GM23248 (cell line): ENCODE data around the gene CD22. TPM values are rescaled to one million over a fixed set of nuclear protein-coding genes. Genes with fewer than 3 reads are reported as not detected.
A peak's percentile ranks its signal among the peaks of the same experiment; 100 is the strongest.

Experiments
- DNase-seq: peaks from one replicate; pipeline ENCODE4 v3.0.0-alpha.2; 2015
- H2AFZ ChIP-seq: fragments of 200-600 bp; sonication (generic); 2 replicates; pipeline ENCODE4 v1.6.1; 2016; ENCODE audit warnings: antibody characterized with exemption
- H3F3A ChIP-seq: fragments of 200-600 bp; sonication (generic); 2 replicates; pipeline ENCODE4 v1.6.1; 2016; ENCODE audit warnings: mild to moderate bottlenecking, antibody characterized with exemption, mixed run types; ENCODE audit not compliant: insufficient read depth
- H3K27ac ChIP-seq: fragments of 200-600 bp; sonication (generic); 2 replicates; pipeline ENCODE4 v1.5.1; 2016; ENCODE audit warnings: mild to moderate bottlenecking
- H3K27me3 ChIP-seq: fragments of 200-600 bp; sonication (generic); replicated peaks from 2 replicates; pipeline ENCODE4 v1.6.1; 2016; ENCODE audit warnings: mild to moderate bottlenecking; ENCODE audit not compliant: insufficient read depth
- H3K36me3 ChIP-seq: fragments of 200-600 bp; sonication (generic); 2 replicates; pipeline ENCODE4 v1.6.1; 2016; ENCODE audit warnings: low read depth, mild to moderate bottlenecking
- H3K4me1 ChIP-seq: fragments of 200-600 bp; sonication (generic); 2 replicates; pipeline ENCODE4 v1.6.1; 2016; ENCODE audit warnings: mild to moderate bottlenecking; ENCODE audit not compliant: insufficient read depth
- H3K4me2 ChIP-seq: fragments of 200-600 bp; sonication (generic); one replicate; pipeline ENCODE4 v1.6.1; 2016; ENCODE audit warnings: mild to moderate bottlenecking; ENCODE audit not compliant: unreplicated experiment
- H3K4me3 ChIP-seq: fragments of 200-600 bp; sonication (generic); 2 replicates; pipeline ENCODE4 v1.5.1; 2016; ENCODE audit warnings: mild to moderate bottlenecking
- H3K79me2 ChIP-seq: fragments of 200-600 bp; sonication (generic); 2 replicates; pipeline ENCODE4 v1.6.1; 2016; ENCODE audit warnings: mild to moderate bottlenecking; ENCODE audit not compliant: insufficient read depth
- H3K9ac ChIP-seq: fragments of 200-600 bp; sonication (generic); 2 replicates; pipeline ENCODE4 v1.6.1; 2016; ENCODE audit warnings: mild to moderate bottlenecking
- H3K9me2 ChIP-seq: fragments of 200-600 bp; sonication (generic); 2 replicates; pipeline ENCODE4 v1.6.1; 2016; ENCODE audit warnings: mixed run types, mild to moderate bottlenecking, moderate library complexity; ENCODE audit not compliant: insufficient read depth
- H3K9me3 ChIP-seq: fragments of 200-600 bp; sonication (generic); one replicate; pipeline ENCODE4 v1.6.1; 2017; ENCODE audit warnings: low read depth
- H4K20me1 ChIP-seq: fragments of 200-600 bp; sonication (generic); 2 replicates; pipeline ENCODE4 v1.6.0; 2016; ENCODE audit not compliant: insufficient read depth
- EZH2 ChIP-seq: fragments of 200-600 bp; sonication (generic); IDR thresholded peaks from 2 replicates; pipeline ENCODE4 v1.6.1; 2018; ENCODE audit warnings: antibody characterized with exemption, mild to moderate bottlenecking; ENCODE audit not compliant: insufficient read depth, poor library complexity, severe bottlenecking
- EZH2phosphoT487 ChIP-seq: fragments of 200-600 bp; sonication (generic); IDR thresholded peaks from 2 replicates; pipeline ENCODE4 v1.6.1; 2018; ENCODE audit warnings: antibody characterized with exemption, moderate library complexity, mild to moderate bottlenecking, low read depth; ENCODE audit not compliant: insufficient read depth
- WGBS, 2 experiments: methylation state at CpG; one replicate each; pipeline ENCODE4 v1.1.6; 2015 to 2017; ENCODE audit warnings: low lambda C conversion rate in 2 of 2, low coverage in 1 of 2; ENCODE audit errors: missing lambda C conversion rate in 2 of 2; 5-methylcytosine and 5-hydroxymethylcytosine counted together
- in situ Hi-C: fragments of 300-500 bp; cut with MboI; formaldehyde crosslinking; loops from 2 replicates; pipeline ENCODE4 v1.15.0; 2020
- microRNA-seq: library from miRNA; unstranded; fragments of <30 nt; microRNA quantifications from one replicate; pipeline ENCODE4, GENCODE V29; 2016; ENCODE audit warnings: borderline number of aligned reads
- polyA plus RNA-seq: library from polyadenylated mRNA; unstranded; fragments of >200 nt; fragmentation: Nextera tagmentation; extraction: Ambion mirVana; gene quantifications from 2 replicates; pipeline ENCODE4 v1.2.1, GENCODE V29; 2016
- total RNA-seq: library from RNA; depleted of rRNA; stranded (reverse); fragments of >200 nt; shearing (Covaris generic); gene quantifications from 2 replicates; pipeline ENCODE4 v1.2.3, GENCODE V29; 2014; rRNA removed

Gene CD22
- total and polyA plus RNA-seq, 2 experiments from 2014 or later, result 0.28 TPM; not detected in 1

DNA sequence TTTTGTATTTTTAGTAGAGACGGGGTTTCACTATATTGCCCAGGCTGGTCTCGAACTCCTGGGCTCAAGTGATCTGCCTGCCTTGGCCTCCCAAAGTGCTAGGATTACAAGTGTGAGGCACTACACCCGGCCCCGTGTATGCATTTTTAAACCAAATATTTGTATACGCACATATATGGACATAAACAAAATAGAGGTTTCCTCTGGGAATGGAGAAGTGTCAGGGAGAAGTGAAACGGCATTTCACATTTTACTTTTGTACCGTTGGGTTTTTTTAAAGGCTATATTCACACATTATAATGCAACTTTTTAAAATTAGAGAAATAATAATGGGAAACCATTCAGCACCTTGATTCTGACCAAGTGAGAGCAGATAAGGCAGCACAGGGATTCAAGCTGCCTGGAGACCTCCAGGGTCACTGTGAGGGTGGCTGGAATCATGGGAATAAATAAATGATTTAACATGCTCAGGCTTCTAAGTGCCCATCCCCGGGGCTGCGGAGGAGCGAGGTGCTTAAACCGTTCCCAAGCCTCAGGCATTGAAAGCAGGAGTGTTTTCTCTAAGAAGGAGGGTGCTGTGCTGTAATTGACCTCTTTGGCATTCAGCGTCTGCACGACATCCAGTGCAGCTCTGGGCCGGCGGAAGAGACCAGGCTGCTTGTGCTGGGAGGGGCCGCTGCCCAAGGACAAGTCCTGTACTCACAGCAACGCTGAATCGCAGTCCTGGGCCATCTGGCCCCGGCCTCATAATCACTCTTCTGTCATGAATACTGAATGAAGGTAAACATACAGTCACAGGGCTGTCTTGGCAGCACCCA lies 66.6 kb downstream of the CD22 start:
- Histone ChIP-seq H3K4me2 (no peak overlapping the region), H3K9ac (no peak overlapping the region), H2AFZ (no peak overlapping the region), H3K9me2 (no peaks in the 10 kb centered on the region), H3K27ac (no peak overlapping the region), H3K4me3 (no peak overlapping the region), H3K4me1 (no peaks in the 10 kb centered on the region), H3K36me3 (no peaks in the 10 kb centered on the region), H4K20me1 (no peaks in the 10 kb centered on the region), H3K27me3 (peaks cover 13% of the 10 kb centered on the region), H3F3A (no peaks in the 10 kb centered on the region), H3K9me3 (no peaks in the 10 kb centered on the region), H3K79me2 (no peaks in the 10 kb centered on the region)
- WGBS, 2 experiments, result 22 to 23% methylated on average over 19 of the region's 19 CpGs
- peak; percentile 12 for DNase-seq
- no peak for TF ChIP-seq EZH2
- TF ChIP-seq EZH2phosphoT487, result no peak
- in situ Hi-C loops, result no loop called here

DNA sequence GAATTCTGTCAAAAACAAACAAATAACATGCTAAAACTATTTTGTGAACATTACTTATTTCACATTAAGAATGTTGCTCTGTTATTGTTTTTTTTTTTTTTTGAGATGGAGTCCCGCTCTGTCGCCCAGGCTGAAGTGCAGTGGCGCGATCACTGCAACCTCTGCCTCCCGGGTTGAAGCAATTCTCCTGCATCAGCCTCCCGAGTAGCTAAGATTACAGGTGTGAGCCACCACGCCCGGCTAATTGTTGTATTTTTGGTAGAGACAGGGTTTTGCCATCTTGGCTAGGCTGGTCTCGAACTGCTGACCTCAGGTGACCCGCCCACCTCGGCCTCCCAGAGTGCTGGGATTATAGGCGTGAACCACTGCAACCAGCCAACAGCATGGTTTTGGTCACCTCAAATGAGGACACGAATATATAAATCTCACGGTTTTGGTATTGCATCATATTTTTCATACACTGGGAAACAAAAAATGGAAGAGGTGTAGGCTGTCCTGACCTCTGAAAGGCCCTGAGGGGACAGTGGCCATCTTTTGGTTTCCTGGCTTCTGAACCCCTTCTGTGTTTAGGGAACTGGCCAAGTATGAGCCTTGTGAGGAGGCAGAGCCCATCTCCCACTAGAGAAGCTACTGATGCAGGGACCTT lies 67.4 kb downstream of the CD22 start:
- no peak overlapping the region for H3K9ac ChIP-seq
- no peaks in the 10 kb centered on the region for H3K4me1 ChIP-seq
- 74 to 80% methylated on average over 14 of the region's 14 CpGs for WGBS, 2 experiments
- H2AFZ ChIP-seq, result no peak overlapping the region
- no peaks in the 10 kb centered on the region for H3K79me2 ChIP-seq
- H3K27me3 ChIP-seq, result peaks cover 15% of the 10 kb centered on the region
- H3F3A ChIP-seq, result no peaks in the 10 kb centered on the region
- no peaks in the 10 kb centered on the region for H3K9me2 ChIP-seq
- H4K20me1 ChIP-seq, result no peaks in the 10 kb centered on the region
- H3K36me3 ChIP-seq, result no peaks in the 10 kb centered on the region
- no peak overlapping the region for H3K4me3 ChIP-seq
- no peak for DNase-seq
- H3K4me2 ChIP-seq, result no peak overlapping the region
- in situ Hi-C loops, result no loop called here
- no peak overlapping the region for H3K27ac ChIP-seq
- TF ChIP-seq EZH2phosphoT487 (no peak), EZH2 (no peak)
- no peaks in the 10 kb centered on the region for H3K9me3 ChIP-seq

Small RNAs within 50 kb of the gene (microRNA-seq; reads per million reads assigned to microRNA genes)
- gene MIR5196, result not detected

Other genes starting within 250 kb of the CD22 start
- gene FXYD3, start 213.4 kb upstream of the CD22 start, total RNA-seq, result not detected in 2 replicates
- not detected in 2 replicates for gene FXYD3, start 213.4 kb upstream of the CD22 start, polyA plus RNA-seq
- 0.86 TPM in 1 of 2 replicates, not detected in the other for gene LGI4, start 194.1 kb upstream of the CD22 start, total RNA-seq
- gene LGI4, start 194.1 kb upstream of the CD22 start, polyA plus RNA-seq, result 0.06 and 0.49 TPM in 2 replicates
- gene FXYD1, start 190.4 kb upstream of the CD22 start, total RNA-seq, result 0.43 TPM in 1 of 2 replicates, not detected in the other
- 1.2 and 1.9 TPM in 2 replicates for gene FXYD1, start 190.4 kb upstream of the CD22 start, polyA plus RNA-seq
- not detected in 2 replicates for gene FXYD7, start 185.9 kb upstream of the CD22 start, total RNA-seq
- not detected in 2 replicates for gene FXYD7, start 185.9 kb upstream of the CD22 start, polyA plus RNA-seq
- 209 and 233 TPM in 2 replicates for gene FXYD5, start 174.5 kb upstream of the CD22 start, total RNA-seq
- 496 and 515 TPM in 2 replicates for gene FXYD5, start 174.5 kb upstream of the CD22 start, polyA plus RNA-seq
- gene FAM187B, start 100.4 kb upstream of the CD22 start, total RNA-seq, result not detected in 2 replicates
- gene FAM187B, start 100.4 kb upstream of the CD22 start, polyA plus RNA-seq, result not detected in 2 replicates
- gene LSR, start 80.2 kb upstream of the CD22 start, total RNA-seq, result not detected in 2 replicates
- gene LSR, start 80.2 kb upstream of the CD22 start, polyA plus RNA-seq, result 2.7 and 3.1 TPM in 2 replicates
- gene USF2, start 60.2 kb upstream of the CD22 start, total RNA-seq, result 55.8 and 64.6 TPM in 2 replicates
- 10.4 and 10.9 TPM in 2 replicates for gene USF2, start 60.2 kb upstream of the CD22 start, polyA plus RNA-seq
- gene HAMP, start 46.7 kb upstream of the CD22 start, total RNA-seq, result not detected in 2 replicates
- not detected in 2 replicates for gene HAMP, start 46.7 kb upstream of the CD22 start, polyA plus RNA-seq
- gene MAG, start 37.0 kb upstream of the CD22 start, total RNA-seq, result not detected in 2 replicates
- gene MAG, start 37.0 kb upstream of the CD22 start, polyA plus RNA-seq, result not detected in 2 replicates
- gene FFAR1, start 18.7 kb downstream of the CD22 start, total RNA-seq, result not detected in 2 replicates
- gene FFAR1, start 18.7 kb downstream of the CD22 start, polyA plus RNA-seq, result not detected in 2 replicates
- not detected in 2 replicates for gene FFAR3, start 29.3 kb downstream of the CD22 start, total RNA-seq
- gene FFAR3, start 29.3 kb downstream of the CD22 start, polyA plus RNA-seq, result not detected in 2 replicates
- gene GPR42, start 41.9 kb downstream of the CD22 start, total RNA-seq, result not detected in 2 replicates
- gene GPR42, start 41.9 kb downstream of the CD22 start, polyA plus RNA-seq, result not detected in 2 replicates
- not detected in 2 replicates for gene FFAR2, start 119.1 kb downstream of the CD22 start, total RNA-seq
- not detected in 2 replicates for gene FFAR2, start 119.1 kb downstream of the CD22 start, polyA plus RNA-seq
- not detected in 2 replicates for gene KRTDAP, start 161.3 kb downstream of the CD22 start, total RNA-seq
- not detected in 2 replicates for gene KRTDAP, start 161.3 kb downstream of the CD22 start, polyA plus RNA-seq
- gene DMKN, start 184.5 kb downstream of the CD22 start, total RNA-seq, result 20.0 and 25.4 TPM in 2 replicates
- gene DMKN, start 184.5 kb downstream of the CD22 start, polyA plus RNA-seq, result 30.9 and 34.5 TPM in 2 replicates
- gene SBSN, start 199.1 kb downstream of the CD22 start, total RNA-seq, result 3.2 and 4.3 TPM in 2 replicates
- gene SBSN, start 199.1 kb downstream of the CD22 start, polyA plus RNA-seq, result 7.9 and 8.8 TPM in 2 replicates
- gene GAPDHS, start 204.3 kb downstream of the CD22 start, total RNA-seq, result not detected in 2 replicates
- gene GAPDHS, start 204.3 kb downstream of the CD22 start, polyA plus RNA-seq, result not detected in 2 replicates
- gene TMEM147, start 216.4 kb downstream of the CD22 start, total RNA-seq, result 108 and 129 TPM in 2 replicates
- gene TMEM147, start 216.4 kb downstream of the CD22 start, polyA plus RNA-seq, result 203 and 214 TPM in 2 replicates
- gene ATP4A, start 234.5 kb downstream of the CD22 start, total RNA-seq, result not detected in 2 replicates
- gene ATP4A, start 234.5 kb downstream of the CD22 start, polyA plus RNA-seq, result not detected in 2 replicates